OCI-LY7 (cell line): ENCODE results near the gene IFT43.

ENCODE experiments used
- EZH2phosphoT487 ChIP-seq: fragments of 200-600 bp; sonication (generic); IDR thresholded peaks from 2 replicates; pipeline ENCODE4 v1.6.1; 2018; ENCODE audit warnings: low read depth, borderline replicate concordance, mild to moderate bottlenecking, mixed run types, antibody characterized with exemption, low read length, moderate library complexity, mixed read lengths
- TF ChIP-seq, protein P1 (sequence below): fragments of 200-600 bp; sonication (generic); conservative IDR thresholded peaks from 2 replicates; pipeline ENCODE4 v1.5.1; 2014; ENCODE audit warnings: mild to moderate bottlenecking, antibody characterized with exemption, low read length, moderate library complexity, mixed read lengths

DNA sequence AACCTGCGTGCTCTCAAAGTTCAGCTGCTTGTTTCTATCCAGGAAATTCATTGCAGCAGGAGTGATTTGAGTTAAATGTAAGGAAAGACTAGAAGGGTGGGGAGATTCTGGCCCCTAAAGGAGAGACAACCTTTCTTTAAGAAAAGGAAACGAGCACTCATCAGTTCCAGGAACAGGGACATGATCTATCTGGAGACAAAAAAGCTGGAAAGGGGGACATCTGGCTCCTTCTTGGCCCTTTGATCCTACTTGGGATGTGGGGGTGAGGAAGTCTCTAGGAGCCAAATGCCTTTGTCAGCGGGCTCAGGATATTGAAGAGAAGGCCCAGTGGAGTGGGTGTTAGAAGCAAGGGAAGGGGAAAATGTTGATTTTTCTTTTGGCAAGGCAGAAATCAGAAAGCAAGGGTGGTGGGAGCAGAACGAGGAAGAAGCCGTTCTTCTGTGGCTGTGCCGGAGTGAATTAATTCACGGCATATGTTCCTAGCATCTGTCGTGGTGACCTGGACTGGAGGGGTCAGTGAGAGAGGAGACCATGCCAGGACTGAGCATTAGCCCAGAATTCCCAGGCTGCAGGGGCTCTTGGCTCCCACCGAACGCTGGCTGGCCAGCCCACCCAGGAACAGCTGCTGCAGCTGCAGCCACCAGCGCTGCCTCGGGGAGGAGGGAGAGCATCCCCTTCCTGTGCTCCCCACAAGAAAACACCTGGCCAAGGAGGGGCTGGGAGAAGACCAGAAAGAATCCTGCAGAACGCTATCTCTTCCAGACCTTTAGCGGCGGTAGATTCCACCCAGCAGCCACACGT, 103.4 kb downstream of the IFT43 start:
- TF ChIP-seq, protein P1, sequence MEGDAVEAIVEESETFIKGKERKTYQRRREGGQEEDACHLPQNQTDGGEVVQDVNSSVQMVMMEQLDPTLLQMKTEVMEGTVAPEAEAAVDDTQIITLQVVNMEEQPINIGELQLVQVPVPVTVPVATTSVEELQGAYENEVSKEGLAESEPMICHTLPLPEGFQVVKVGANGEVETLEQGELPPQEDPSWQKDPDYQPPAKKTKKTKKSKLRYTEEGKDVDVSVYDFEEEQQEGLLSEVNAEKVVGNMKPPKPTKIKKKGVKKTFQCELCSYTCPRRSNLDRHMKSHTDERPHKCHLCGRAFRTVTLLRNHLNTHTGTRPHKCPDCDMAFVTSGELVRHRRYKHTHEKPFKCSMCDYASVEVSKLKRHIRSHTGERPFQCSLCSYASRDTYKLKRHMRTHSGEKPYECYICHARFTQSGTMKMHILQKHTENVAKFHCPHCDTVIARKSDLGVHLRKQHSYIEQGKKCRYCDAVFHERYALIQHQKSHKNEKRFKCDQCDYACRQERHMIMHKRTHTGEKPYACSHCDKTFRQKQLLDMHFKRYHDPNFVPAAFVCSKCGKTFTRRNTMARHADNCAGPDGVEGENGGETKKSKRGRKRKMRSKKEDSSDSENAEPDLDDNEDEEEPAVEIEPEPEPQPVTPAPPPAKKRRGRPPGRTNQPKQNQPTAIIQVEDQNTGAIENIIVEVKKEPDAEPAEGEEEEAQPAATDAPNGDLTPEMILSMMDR = no peak
- no peak for TF ChIP-seq EZH2phosphoT487
